Upper lobe of left lung (tissue), 4 donors: ENCODE data around the gene NEK2.

Experiments
- CTCF ChIP-seq, 6 experiments: fragments of 450-650 bp in 4 of 6; fragments of 200-600 bp in 2 of 6; sonication (generic) in 2 of 6; IDR thresholded peaks; one replicate each; pipeline ENCODE4 v1.5.1; 2016 to 2019; ENCODE audit warnings: antibody characterized with exemption in 6 of 6
- EP300 ChIP-seq, 4 donors: sonication (generic); formaldehyde crosslinking; IDR thresholded peaks; one replicate each; pipeline ENCODE4 v1.5.1; 2017; ENCODE audit warnings: antibody characterized with exemption in 4 of 4, control low read depth in 2 of 4
- POLR2A ChIP-seq, 4 donors: fragments of 450-650 bp; IDR thresholded peaks; one replicate each; pipeline ENCODE4 v1.5.1; 2016 to 2017; ENCODE audit warnings: antibody characterized with exemption in 4 of 4, mild to moderate bottlenecking in 2 of 4
- POLR2AphosphoS5 ChIP-seq, 2 donors: sonication (generic); formaldehyde crosslinking; IDR thresholded peaks; one replicate each; pipeline ENCODE4 v1.5.1; 2017; ENCODE audit warnings: antibody characterized with exemption in 2 of 2

DNA sequence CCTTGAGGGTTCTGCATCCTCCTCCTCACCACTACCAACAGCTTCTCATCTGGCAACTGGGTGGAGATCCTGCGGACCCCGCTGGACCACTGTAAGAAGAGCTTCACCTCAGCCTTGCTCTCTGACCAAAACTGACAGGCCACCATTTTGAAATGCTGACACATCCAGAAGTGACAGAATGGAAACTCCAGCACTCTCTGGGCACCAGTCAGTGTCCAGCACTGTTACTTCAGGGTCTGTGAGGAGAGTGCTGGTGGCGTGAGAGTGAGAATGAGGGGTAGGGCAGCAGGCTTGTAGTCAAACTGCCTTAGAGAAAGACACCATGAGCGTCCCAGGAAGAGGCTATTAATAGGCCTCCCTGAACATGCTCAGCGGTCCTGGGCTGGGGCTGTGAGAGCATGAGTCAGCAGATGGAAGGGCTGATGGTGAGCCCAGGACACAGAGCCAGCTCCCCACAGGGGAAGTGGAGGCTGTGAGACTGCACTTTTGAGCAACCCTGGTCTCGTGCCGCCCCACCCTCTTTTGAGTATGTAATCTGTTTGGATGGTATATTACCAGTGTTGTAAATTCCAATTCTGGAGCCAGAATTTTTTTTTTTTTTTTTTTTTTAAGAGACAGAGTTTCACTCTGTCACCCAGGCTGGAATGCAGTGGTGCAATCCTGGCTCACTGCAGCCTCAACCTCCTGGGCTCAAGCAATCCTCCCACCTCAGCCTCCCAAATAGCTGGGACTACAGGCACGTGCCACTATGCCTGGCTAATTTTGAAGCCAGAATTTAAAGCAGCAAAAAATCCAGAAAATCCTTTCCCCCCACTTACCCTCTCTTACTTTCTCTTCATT, 62.1 kb downstream of the NEK2 start:
- TF ChIP-seq CTCF (IDR thresholded peaks at IDR 0.05) (no peak), POLR2A (IDR thresholded peaks at IDR 0.05) (no peak), EP300 (IDR thresholded peaks at IDR 0.05) (no peak), POLR2AphosphoS5 (IDR thresholded peaks at IDR 0.05) (peak in 1 of 2 donors; percentile 50)
